Cardiac ventricle fibroblast (primary cell): ENCODE data around the gene MTA1. TPM values are rescaled to one million over a fixed set of nuclear protein-coding genes. Genes with fewer than 3 reads are reported as not detected.

ENCODE experiments used
- total RNA-seq: library from RNA; depleted of rRNA; stranded (reverse); fragments of >200 nt; gene quantifications from 2 replicates; pipeline ENCODE4 v1.2.3, GENCODE V29; 2015

Gene MTA1
- 66.3 and 70.3 TPM in 2 replicates for total RNA-seq

GRCh38 chr14:105419195-105420091, at the start of gene MTA1:
Gene MTA1 (plus strand): TSS chr14:105419827. CDS start chr14:105420036, 209 bp downstream.

DNA sequence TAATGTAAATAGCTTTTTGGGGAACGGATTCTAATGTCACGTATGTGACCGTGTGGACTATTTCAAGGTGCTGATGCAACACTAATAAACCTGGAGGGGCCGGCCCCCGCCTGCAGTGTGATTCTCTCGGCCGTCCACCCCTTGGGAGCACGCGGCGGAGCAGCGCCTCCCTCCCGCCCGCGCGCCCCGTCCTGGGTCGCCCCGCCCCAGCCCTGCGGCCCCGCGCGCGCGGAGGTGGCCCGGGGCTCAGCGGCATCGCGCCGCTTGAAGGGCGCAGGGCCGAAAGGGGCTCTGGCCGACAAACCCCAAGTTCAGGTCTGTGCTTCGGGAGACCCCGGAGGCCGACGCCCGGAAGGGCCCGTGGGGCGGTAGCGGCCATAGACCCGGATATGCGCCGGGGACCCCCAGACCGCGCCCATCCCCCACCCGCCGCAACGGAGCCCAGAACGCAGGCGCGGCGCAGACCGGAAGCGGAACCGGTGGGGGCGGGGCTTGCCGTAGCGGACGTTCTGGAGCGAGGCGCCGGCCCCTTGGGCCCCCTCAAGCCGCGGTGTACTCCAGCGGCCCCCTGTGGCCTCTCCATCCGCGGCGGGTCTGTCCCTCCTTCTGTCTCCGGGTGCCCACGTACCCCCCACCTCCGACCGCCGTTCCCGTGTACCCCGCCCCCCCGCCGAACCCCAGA, 21.4 kb upstream of the MTA1 start, which contains the start of gene TEX22:
TEX22 (plus strand) TSS at position 495 of the 682 bp plus-strand sequence. CDS start 803 bp downstream, outside the sequence.

DNA sequence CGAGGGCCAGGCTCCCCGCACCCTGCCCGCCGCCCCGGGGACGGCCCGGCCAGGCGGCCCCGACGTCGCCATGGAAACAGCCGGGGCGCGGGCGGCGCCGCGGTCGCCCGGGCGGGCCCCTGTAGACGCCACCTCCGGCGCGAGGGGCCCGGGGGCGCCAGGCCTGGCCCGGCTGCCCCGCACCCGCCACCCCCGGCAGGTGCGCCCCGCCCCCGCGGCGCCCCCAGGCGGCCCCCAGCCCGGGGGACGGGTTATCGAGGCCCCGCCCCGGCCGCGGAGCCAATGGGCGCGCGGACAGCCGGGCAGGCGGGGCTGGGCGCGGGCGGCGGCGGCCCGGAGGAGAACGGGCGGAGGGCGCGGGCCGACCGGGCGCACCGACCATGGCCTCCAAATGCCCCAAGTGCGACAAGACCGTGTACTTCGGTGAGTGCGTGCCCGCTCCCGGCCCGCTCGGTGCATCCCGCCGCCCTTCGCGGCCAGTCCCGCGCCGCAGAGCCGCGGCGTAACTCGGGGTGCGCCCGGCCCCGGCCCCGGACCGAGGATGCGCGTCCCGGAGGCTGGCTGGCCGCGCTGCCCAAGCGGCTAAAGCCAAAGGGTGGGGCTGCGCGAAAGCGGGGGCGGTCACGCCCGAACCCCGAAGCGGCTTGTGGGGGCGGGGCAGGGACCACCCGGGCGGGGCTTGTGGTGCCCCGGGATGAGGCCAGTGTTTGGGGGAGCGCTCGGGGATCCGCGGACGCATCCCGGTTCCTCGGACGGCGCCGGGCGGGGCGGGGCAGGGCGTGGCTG, 55.0 kb downstream of the MTA1 start, which contains the start of gene CRIP2:
CRIP2 (plus strand) TSS at position 339 of the 786 bp plus-strand sequence; CDS start at position 381, 42 bp downstream.

DNA sequence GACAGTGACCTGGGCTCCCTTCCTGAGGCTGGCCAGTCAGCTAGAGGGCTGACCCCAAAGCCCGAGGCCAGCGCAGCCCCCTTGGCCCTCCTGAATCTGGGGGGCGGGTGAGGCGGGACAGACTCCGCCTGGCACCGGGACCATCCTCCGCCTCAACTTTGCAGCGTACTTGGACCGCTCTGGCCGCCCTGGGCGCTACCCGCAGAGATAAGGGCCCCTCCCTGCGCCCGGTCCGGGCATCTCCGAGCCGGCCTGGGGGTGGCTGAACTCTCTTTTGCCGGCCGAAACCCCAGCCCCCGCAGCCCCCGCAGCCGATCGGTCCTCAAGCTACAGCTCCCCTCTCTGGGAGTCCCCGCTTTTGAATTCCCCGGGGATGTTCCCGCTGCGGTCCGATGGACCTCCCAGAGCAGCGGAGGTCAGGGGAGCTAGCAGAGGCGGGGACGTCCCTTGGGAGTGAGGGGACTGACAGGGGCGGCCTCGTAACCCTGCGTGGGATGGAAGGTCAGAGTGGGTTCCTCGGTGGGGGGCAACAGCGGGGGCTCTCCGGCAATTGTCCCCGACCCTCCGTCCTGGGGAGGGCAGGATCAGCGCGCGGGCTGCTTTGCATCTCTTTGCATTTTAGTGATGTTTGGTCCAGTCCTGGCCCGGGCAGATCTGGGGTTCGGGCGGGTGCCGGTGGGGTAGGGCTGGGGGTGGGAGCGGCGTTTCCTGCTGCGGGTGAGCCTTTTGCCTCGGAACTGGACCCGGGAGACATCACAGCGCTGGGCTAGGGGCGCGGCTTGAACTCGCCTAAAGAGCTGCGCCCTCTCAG, 66.7 kb downstream of the MTA1 start, which contains the start of gene CRIP1:
CRIP1 (plus strand) TSS at position 724 of the 811 bp plus-strand sequence. CDS start 374 bp downstream, outside the sequence.

DNA sequence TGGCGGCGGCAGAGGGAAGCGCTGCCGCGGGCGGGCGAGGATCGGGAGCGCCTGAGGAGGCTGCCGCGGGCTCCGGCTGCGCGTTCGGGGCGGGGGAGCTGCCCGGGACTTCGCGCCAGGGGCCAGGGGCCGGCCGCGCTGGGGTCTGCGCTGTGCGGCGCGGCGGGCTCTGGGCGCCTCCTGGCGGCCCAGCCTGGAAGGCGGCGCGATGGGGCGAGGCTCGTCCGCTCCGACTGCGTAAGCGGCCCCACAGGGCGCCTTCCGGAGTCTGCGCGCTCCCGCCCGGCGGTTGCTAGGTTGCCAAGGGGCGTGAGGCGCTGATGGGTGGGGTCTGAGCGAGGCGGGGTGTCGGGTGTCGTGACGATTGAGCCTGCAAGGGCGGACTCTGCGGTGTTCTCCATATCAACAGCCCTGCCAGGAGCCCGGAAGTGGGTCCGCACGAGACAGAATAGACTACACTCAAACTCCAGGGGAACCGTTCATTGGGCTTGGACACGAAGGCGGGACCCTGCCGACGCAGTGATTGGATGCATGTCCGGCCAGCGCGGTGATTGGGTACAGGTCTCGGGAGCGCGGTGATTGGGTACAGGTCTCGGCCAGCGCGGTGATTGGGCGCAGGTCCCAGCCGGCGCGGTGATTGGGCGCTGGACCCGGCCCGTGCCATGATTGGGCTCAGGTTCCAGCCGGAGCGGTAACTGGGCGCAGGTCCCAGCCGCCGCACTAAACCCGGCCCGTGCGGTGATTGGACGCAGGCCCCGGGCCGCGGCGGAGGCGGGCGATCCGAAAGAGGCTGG, 71.1 kb downstream of the MTA1 start, which contains the start of gene TEDC1:
TEDC1 (plus strand) TSS at position 675 of the 794 bp plus-strand sequence. CDS start 130 bp downstream, outside the sequence.

Other genes with a start within 250 kb of the MTA1 start
- gene NUDT14, start 238.5 kb upstream of the MTA1 start, total RNA-seq: 9.5 and 9.9 TPM in 2 replicates
- 32.1 and 34.8 TPM in 2 replicates for gene BTBD6, start 171.3 kb upstream of the MTA1 start, total RNA-seq
- gene BRF1, start 118.8 kb upstream of the MTA1 start, total RNA-seq: 24.8 and 28.1 TPM in 2 replicates
- gene PACS2, start 105.1 kb upstream of the MTA1 start, total RNA-seq: 35.2 and 38.4 TPM in 2 replicates
- gene TEX22, start 21.3 kb upstream of the MTA1 start, total RNA-seq: 0.06 and 0.44 TPM in 2 replicates
- 57.6 and 71.1 TPM in 2 replicates for gene CRIP2, start 55.0 kb downstream of the MTA1 start, total RNA-seq
- 0.64 and 10.0 TPM in 2 replicates for gene CRIP1, start 67.1 kb downstream of the MTA1 start, total RNA-seq
- 1.7 and 2.0 TPM in 2 replicates for gene TEDC1, start 71.4 kb downstream of the MTA1 start, total RNA-seq
- 9.3 and 9.9 TPM in 2 replicates for gene TMEM121, start 106.8 kb downstream of the MTA1 start, total RNA-seq